Liver (tissue), 3 donors: ENCODE results near the gene PRKAR1B.

Experiments used
- ATF3 ChIP-seq: IDR thresholded peaks from 2 replicates; pipeline ENCODE4 v1.6.1; 2016; ENCODE audit warnings: antibody characterized with exemption
- CTCF ChIP-seq: fragments of 150-350 bp; IDR thresholded peaks from 2 replicates; pipeline ENCODE4 v1.5.1; 2017; ENCODE audit warnings: improper control_type of control experiment, low read depth, low read length; ENCODE audit not compliant: missing input control
- EGR1 ChIP-seq, 2 donors: IDR thresholded peaks; 2 replicates each; pipeline ENCODE4 v1.6.1; 2016 to 2018; ENCODE audit warnings: antibody characterized with exemption in 2 of 2, low read depth in 2 of 2
- GABPA ChIP-seq, 2 donors: IDR thresholded peaks in 1 of 2; conservative IDR thresholded peaks in 1 of 2; 2 replicates each; pipeline ENCODE4 v1.6.1; 2016; ENCODE audit warnings: antibody characterized with exemption in 2 of 2, mild to moderate bottlenecking in 1 of 2, moderate library complexity in 1 of 2
- HNF4A ChIP-seq, 2 donors: conservative IDR thresholded peaks; 2 replicates each; pipeline ENCODE4 v1.6.1; 2016; ENCODE audit warnings: antibody characterized with exemption in 2 of 2, mild to moderate bottlenecking in 2 of 2
- HNF4G ChIP-seq: IDR thresholded peaks from 2 replicates; pipeline ENCODE4 v1.6.1; 2016; ENCODE audit warnings: antibody characterized with exemption
- MAX ChIP-seq: IDR thresholded peaks from 2 replicates; pipeline ENCODE4 v1.6.1; 2016; ENCODE audit warnings: antibody characterized with exemption
- RAD21 ChIP-seq, 2 donors: IDR thresholded peaks; 2 replicates each; pipeline ENCODE4 v1.6.1; 2016; ENCODE audit warnings: antibody characterized with exemption in 2 of 2, mild to moderate bottlenecking in 2 of 2
- donor health status: healthy.
- donor health status: healthy.

- TF ChIP-seq RAD21 (IDR thresholded peaks at IDR 0.05) = no peak
- TF ChIP-seq CTCF = no peak
- no peak for TF ChIP-seq HNF4G
- TF ChIP-seq MAX = no peak
- no peak for TF ChIP-seq HNF4A (conservative IDR thresholded peaks at IDR 0.05)
- TF ChIP-seq ATF3 = no peak
- TF ChIP-seq EGR1 (IDR thresholded peaks at IDR 0.05; ENCODE audit: low read depth in 2 of 2) = no peak
- no peak for TF ChIP-seq GABPA (IDR thresholded peaks at IDR 0.05 in 1 of 2, conservative IDR thresholded peaks at IDR 0.05 in 1 of 2)
Observed at GRCh38 chr7:714251-714671, 12.8 kb downstream of the PRKAR1B start.
